ENCODE data around the gene DIAPH3. TPM values are rescaled to one million over a fixed set of nuclear protein-coding genes. Genes with fewer than 3 reads are reported as not detected.
A peak's percentile ranks its signal among the peaks of the same experiment; 100 is the strongest.

The DIAPH3 gene
- polyA plus RNA-seq, 10 donors, result 7.0 to 13.8 (median 8.1) TPM

GRCh38 chr13:59721926-59722910, 441.5 kb downstream of the DIAPH3 start:
- no peak for DNase-seq

GRCh38 chr13:59715611-59716010, 448.1 kb downstream of the DIAPH3 start:
- no peak for DNase-seq

- DNase-seq, result peak in 2 of 3 donors; percentile 45 to 70
Measured at GRCh38 chr13:59710996-59711701, 452.6 kb downstream of the DIAPH3 start.

GRCh38 chr13:59710416-59710815, 453.3 kb downstream of the DIAPH3 start:
- no peak for DNase-seq

GRCh38 chr13:59706101-59706976, 457.4 kb downstream of the DIAPH3 start:
- DNase-seq, result no peak

- no peak for DNase-seq
Measured at GRCh38 chr13:59702269-59702668, 461.5 kb downstream of the DIAPH3 start.

- no peak for DNase-seq
Measured at GRCh38 chr13:59701261-59701660, 462.5 kb downstream of the DIAPH3 start.

- DNase-seq, result no peak
Measured at GRCh38 chr13:59700281-59700680, 463.4 kb downstream of the DIAPH3 start.

GRCh38 chr13:59696271-59696670, 467.5 kb downstream of the DIAPH3 start:
- DNase-seq, result no peak

- no peak for DNase-seq
Measured at GRCh38 chr13:59691501-59692066, 472.1 kb downstream of the DIAPH3 start.

GRCh38 chr13:59690857-59691500, 472.7 kb downstream of the DIAPH3 start:
- DNase-seq, result no peak

GRCh38 chr13:59689057-59689456, 474.7 kb downstream of the DIAPH3 start:
- no peak for DNase-seq

- DNase-seq, result no peak
Measured at GRCh38 chr13:59686798-59687394, 476.8 kb downstream of the DIAPH3 start.

- no peak for DNase-seq
Measured at GRCh38 chr13:59684105-59684504, 479.6 kb downstream of the DIAPH3 start.

- DNase-seq, result no peak
Measured at GRCh38 chr13:59681636-59682311, 482.0 kb downstream of the DIAPH3 start.

- DNase-seq, result no peak
Measured at GRCh38 chr13:59680429-59681024, 483.2 kb downstream of the DIAPH3 start.

GRCh38 chr13:59679254-59679653, 484.5 kb downstream of the DIAPH3 start:
- DNase-seq, result no peak

GRCh38 chr13:59677966-59678814, 485.5 kb downstream of the DIAPH3 start:
- DNase-seq, result peak; percentile 38 to 68 (median 55)
